H1 (cell line): ENCODE measurements around the gene BRIP1. TPM values are rescaled to one million over a fixed set of nuclear protein-coding genes. Genes with fewer than 3 reads are reported as not detected.

ENCODE experiments used
- ASH2L ChIP-seq: fragments of 200-600, 300-600 bp; sonication (generic); IDR thresholded peaks from one replicate; pipeline ENCODE4 v1.7.1; 2017; ENCODE audit warnings: low read length
- CHD2 ChIP-seq: IDR thresholded peaks from 2 replicates; pipeline ENCODE4 v1.6.1; 2012; ENCODE audit warnings: low read length, improper control_type of control experiment
- SAP30 ChIP-seq: fragments of 300-600 bp; sonication (generic); IDR thresholded peaks from 2 replicates; pipeline ENCODE4 v1.7.1; 2012; ENCODE audit warnings: low read length, moderate library complexity, mild to moderate bottlenecking, inconsistent platforms; ENCODE audit not compliant: insufficient read depth, insufficient replicate concordance
- TAF1 ChIP-seq: IDR thresholded peaks from 2 replicates; pipeline ENCODE4 v1.6.1; 2011; ENCODE audit warnings: mild to moderate bottlenecking, low read depth, low read length
- polyA plus RNA-seq, 7 experiments: library from polyadenylated mRNA; depleted of rRNA in 3 of 7; stranded (reverse) in 5 of 7; unstranded in 2 of 7; fragments of >200 nt in 5 of 7; fragments of 200-250 nt in 2 of 7; gene quantifications; 1 replicate in 5 of 7; 2 replicates in 1 of 7; 4 replicates in 1 of 7; pipeline versions ENCODE4 v1.2.1 to v1.2.3, GENCODE V29; 2011 to 2013; ENCODE audit warnings: missing spikeins in 2 of 7, mixed read lengths in 2 of 7
- total RNA-seq: library from RNA; stranded (reverse); fragmentation: NEBNext Ultra II Directional; extraction: Animal tissue kit (Norgen Biotek cat#: 25700); gene quantifications from 2 replicates; pipeline ENCODE4 v1.2.1, GENCODE V29; 2021

Gene BRIP1
- total and polyA plus RNA-seq, 2 of the 8 experiments (the other 6 are each of a cell fraction or from before 2014, with no cell fraction given), result 5.8 to 19.2 TPM

DNA sequence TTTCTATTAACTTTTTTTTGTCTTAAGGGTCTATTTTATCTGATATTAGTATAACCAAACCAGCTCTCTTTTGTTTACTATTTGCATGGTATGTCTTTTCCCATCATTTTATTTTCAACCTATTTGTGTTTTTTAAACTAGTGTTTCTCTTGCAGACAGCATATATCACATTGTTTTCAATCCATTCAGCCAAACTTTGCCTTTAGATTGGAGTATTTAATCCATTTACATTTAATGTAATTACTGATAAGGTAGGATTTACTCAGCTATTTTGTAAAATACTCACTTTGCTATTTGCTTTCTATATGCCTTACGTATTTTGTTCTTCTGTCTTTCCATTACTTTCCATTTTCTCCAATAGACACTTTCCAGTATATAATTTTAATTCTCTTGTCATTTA lies 164.3 kb downstream of the BRIP1 start (continued):
- TF ChIP-seq SAP30 (no peak), CHD2 (no peak), ASH2L (no peak), TAF1 (no peak)
